ENCODE measurements around the gene TRIOBP. TPM values are rescaled to one million over a fixed set of nuclear protein-coding genes. Genes with fewer than 3 reads are reported as not detected.

Gene TRIOBP
- total RNA-seq, 4 donors from 2014 or later, result 45.3 to 86.4 (median 65.1) TPM

DNA sequence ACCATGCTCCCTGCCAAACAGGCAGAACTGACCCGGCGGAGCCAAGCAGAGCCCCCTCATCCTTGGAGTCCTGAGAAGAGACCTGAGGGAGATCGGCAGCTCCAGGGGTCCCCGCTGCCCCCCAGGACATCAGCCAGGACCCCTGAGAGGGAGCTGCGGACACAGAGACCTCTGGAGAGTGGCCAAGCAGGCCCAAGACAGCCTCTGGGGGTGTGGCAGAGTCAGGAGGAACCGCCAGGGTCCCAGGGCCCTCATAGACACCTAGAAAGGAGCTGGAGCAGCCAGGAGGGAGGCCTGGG lies 37.5 kb downstream of the TRIOBP start:
- intact Hi-C loops (cut with DNase I; ENCODE audit: low total_unique reads), result no loop called here

DNA sequence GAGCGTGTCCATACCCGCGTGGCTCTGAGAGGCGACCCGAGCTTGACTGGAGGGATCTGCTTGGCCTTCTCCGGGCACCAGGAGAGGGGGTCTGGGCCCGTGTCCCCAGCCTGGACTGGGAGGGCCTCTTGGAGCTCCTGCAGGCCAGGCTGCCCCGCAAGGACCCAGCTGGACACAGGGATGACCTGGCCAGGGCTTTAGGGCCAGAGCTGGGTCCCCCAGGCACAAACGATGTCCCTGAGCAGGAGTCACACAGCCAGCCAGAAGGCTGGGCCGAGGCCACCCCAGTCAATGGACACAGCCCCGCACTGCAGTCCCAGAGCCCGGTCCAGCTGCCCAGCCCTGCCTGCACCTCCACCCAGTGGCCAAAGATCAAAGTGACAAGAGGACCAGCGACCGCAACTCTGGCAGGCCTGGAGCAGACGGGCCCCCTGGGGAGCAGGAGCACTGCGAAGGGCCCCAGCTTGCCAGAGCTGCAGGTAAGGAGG lies 38.2 kb downstream of the TRIOBP start:
- TF ChIP-seq POLR2A (IDR thresholded peaks at IDR 0.05), result no peak
- TF ChIP-seq, protein P1, sequence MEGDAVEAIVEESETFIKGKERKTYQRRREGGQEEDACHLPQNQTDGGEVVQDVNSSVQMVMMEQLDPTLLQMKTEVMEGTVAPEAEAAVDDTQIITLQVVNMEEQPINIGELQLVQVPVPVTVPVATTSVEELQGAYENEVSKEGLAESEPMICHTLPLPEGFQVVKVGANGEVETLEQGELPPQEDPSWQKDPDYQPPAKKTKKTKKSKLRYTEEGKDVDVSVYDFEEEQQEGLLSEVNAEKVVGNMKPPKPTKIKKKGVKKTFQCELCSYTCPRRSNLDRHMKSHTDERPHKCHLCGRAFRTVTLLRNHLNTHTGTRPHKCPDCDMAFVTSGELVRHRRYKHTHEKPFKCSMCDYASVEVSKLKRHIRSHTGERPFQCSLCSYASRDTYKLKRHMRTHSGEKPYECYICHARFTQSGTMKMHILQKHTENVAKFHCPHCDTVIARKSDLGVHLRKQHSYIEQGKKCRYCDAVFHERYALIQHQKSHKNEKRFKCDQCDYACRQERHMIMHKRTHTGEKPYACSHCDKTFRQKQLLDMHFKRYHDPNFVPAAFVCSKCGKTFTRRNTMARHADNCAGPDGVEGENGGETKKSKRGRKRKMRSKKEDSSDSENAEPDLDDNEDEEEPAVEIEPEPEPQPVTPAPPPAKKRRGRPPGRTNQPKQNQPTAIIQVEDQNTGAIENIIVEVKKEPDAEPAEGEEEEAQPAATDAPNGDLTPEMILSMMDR (IDR thresholded peaks at IDR 0.05), result no peak
- WGBS, 2 donors, result 77 to 82% methylated on average over 6 to 11 of the region's 16 CpGs
- intact Hi-C loops (cut with DNase I; ENCODE audit: low total_unique reads), result no loop called here
- DNase-seq (ENCODE audit: low spot score in 2 of 2), result no peak
- H3K4me3 ChIP-seq (ENCODE audit: low read depth, poor library complexity, severe bottlenecking), result no peak overlapping the region

More for the DNA sequence above, 37.5 kb downstream of the TRIOBP start:
- no peak overlapping the region for H3K4me3 ChIP-seq (ENCODE audit: low read depth, poor library complexity, severe bottlenecking)
- DNase-seq (ENCODE audit: low spot score in 2 of 2), result no peak
- TF ChIP-seq, protein P1 (IDR thresholded peaks at IDR 0.05), result no peak
- TF ChIP-seq POLR2A (IDR thresholded peaks at IDR 0.05), result no peak
- 80 to 91% methylated on average over 5 to 6 of the region's 6 CpGs for WGBS, 2 donors

DNA sequence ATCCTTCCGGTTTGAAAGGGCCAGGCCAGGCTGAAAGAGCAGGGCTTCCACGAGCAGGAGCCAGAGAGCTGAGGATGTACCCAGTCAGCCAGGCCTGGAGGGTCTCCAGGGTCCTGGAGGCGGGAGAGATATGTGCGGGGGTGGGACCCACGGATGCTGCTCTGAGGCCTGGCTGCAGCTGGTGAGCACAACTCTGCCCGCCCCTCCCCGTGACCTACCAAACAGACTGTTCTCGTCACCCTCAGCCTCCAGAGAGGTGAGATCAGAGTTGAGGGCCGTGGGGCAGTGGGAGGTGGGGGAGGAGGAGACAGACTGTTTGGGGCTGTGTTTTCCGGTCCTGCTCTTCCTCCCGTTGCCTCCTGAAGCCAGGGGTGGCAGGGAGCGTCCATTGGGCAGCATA lies 42.2 kb downstream of the TRIOBP start:
- intact Hi-C loops (cut with DNase I; ENCODE audit: low total_unique reads), result no loop called here
- 52 to 65% methylated on average over 7 to 12 of the region's 12 CpGs for WGBS, 2 donors
- no peak overlapping the region for H3K4me3 ChIP-seq (ENCODE audit: low read depth, poor library complexity, severe bottlenecking)
- TF ChIP-seq, protein P1 (IDR thresholded peaks at IDR 0.05), result no peak
- no peak for TF ChIP-seq POLR2A (IDR thresholded peaks at IDR 0.05)
- DNase-seq (ENCODE audit: low spot score in 2 of 2), result no peak

DNA sequence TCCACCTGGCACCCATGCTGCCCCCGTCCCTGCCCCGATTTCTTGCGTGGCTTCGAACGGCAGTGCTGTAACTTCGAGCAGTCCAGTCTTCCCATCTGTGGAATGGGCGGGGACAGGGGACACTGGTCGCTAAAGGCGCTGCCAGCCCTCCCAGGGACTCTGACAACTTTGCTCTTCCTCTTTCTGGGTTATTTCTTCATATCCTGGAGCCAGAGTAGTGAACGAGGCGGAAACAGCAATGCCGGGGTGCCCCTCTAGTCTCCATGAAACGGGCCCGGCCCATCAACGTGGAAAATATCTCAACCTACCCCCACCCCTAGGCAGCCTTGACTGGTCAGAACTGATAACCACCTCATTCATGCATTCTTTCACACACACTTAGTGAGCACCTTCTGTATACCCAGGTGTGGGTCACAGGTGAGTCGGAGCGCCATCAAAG lies 42.8 kb downstream of the TRIOBP start:
- intact Hi-C loops (cut with DNase I; ENCODE audit: low total_unique reads), result no loop called here
- H3K4me3 ChIP-seq (ENCODE audit: low read depth, poor library complexity, severe bottlenecking), result no peak overlapping the region
- WGBS, 2 donors, result 76 to 81% methylated on average over 17 of the region's 17 CpGs
- no peak for DNase-seq (ENCODE audit: low spot score in 2 of 2)
- TF ChIP-seq, protein P1 (IDR thresholded peaks at IDR 0.05), result no peak
- TF ChIP-seq POLR2A (IDR thresholded peaks at IDR 0.05), result no peak

DNA sequence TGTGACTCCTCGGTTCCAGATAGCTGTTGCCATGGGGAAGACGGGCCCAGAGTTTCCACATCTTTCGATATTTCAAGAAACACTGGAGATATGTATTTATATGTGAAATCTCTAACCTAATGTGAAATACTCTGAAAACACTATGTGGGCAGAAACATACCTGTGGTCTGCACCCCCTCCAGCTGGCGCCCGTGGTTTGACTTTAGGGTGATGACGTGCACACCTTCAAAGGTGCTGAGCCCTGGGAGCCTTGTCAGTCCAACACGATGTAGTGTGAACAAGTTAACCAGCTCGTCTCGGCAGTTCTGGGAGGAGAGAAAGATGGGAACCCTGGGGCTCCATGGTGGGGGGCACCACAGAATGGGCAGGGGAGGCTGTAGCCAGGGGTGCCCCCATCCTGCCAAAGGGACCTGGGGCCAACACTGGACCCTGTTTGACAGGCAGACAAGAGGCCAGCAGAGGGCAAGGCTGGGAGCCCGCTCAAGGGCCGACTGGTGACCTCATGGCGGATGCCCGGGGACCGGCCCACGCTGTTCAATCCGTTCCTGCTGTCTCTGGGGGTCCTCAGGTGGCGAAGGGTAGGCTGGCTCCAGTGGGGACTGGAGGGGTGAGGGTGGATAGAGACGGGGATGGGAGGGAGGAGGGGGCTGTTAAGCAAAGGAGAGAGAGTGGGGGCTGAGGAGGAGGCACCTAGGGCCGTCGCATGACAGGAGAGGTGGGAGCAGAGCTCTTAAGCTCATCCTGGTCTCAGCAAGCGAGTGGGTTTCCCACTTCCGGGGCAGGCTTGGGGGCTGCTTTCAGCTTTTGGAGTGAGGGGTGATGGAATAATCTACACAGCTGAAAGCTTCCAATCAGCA lies 43.8 kb downstream of the TRIOBP start:
- no peak overlapping the region for H3K4me3 ChIP-seq (ENCODE audit: low read depth, poor library complexity, severe bottlenecking)

More for the DNA sequence above, 43.8 kb downstream of the TRIOBP start:
- DNase-seq (ENCODE audit: low spot score in 2 of 2), result no peak
- WGBS, 2 donors, result 68 to 75% methylated on average over 22 of the region's 22 CpGs
- intact Hi-C loops (cut with DNase I; ENCODE audit: low total_unique reads), result no loop called here
- TF ChIP-seq, protein P1 (IDR thresholded peaks at IDR 0.05), result no peak
- no peak for TF ChIP-seq POLR2A (IDR thresholded peaks at IDR 0.05)
